GM19023 (cell line): ENCODE measurements around the gene SLC9A3.
"Not testable (repeated sequence)": the region's sequence is repeated elsewhere in the genome, so short reads cannot be mapped to it uniquely, and the experiment has no call there.

ENCODE experiments used
- ATAC-seq: cut with Tn5 transposase; IDR thresholded peaks from one replicate; pipeline ENCODE4 v1.9.1; 2021; ENCODE audit warnings: mild to moderate bottlenecking, moderate library complexity; ENCODE audit not compliant: unreplicated experiment

SLC9A3 gene

GRCh38 chr5:524234-524972 lies at the start of gene SLC9A3:
TSS of gene SLC9A3 (minus strand) at chr5:524449.
- ATAC-seq: no peak

GRCh38 chr5:573976-574375 lies 49.7 kb upstream of the SLC9A3 start:
- ATAC-seq: no peak

- no peak for ATAC-seq
These were observed 49.0 kb upstream of the SLC9A3 start for GRCh38 chr5:573206-573605.

- no peak for ATAC-seq
These were observed 48.3 kb upstream of the SLC9A3 start for GRCh38 chr5:572398-573019.

GRCh38 chr5:571791-572190 lies 47.5 kb upstream of the SLC9A3 start:
- no peak for ATAC-seq

- ATAC-seq: no peak
These were observed 46.6 kb upstream of the SLC9A3 start for GRCh38 chr5:570886-571285.

GRCh38 chr5:570446-570845 lies 46.2 kb upstream of the SLC9A3 start:
- ATAC-seq: no peak

GRCh38 chr5:569868-570361 lies 45.7 kb upstream of the SLC9A3 start:
- ATAC-seq: no peak

GRCh38 chr5:569358-569867 lies 45.2 kb upstream of the SLC9A3 start:
- no peak for ATAC-seq

- no peak for ATAC-seq
These were observed 44.6 kb upstream of the SLC9A3 start for GRCh38 chr5:568809-569208.

- no peak for ATAC-seq
These were observed 44.0 kb upstream of the SLC9A3 start for GRCh38 chr5:568061-568781.

GRCh38 chr5:567664-568060 lies 43.4 kb upstream of the SLC9A3 start:
- no peak for ATAC-seq

GRCh38 chr5:566636-567309 lies 42.5 kb upstream of the SLC9A3 start:
- no peak for ATAC-seq

GRCh38 chr5:565782-566440 lies 41.7 kb upstream of the SLC9A3 start:
- no peak for ATAC-seq

- ATAC-seq: no peak
These were observed 37.2 kb upstream of the SLC9A3 start for GRCh38 chr5:561408-561807.

- ATAC-seq: no peak
These were observed 36.5 kb upstream of the SLC9A3 start for GRCh38 chr5:560792-561166.

- no peak for ATAC-seq
These were observed 34.7 kb upstream of the SLC9A3 start for GRCh38 chr5:558871-559503.

GRCh38 chr5:558326-558725 lies 34.1 kb upstream of the SLC9A3 start:
- ATAC-seq: no peak

GRCh38 chr5:557917-558316 lies 33.7 kb upstream of the SLC9A3 start:
- not testable (repeated sequence) for ATAC-seq

- ATAC-seq: no peak
These were observed 32.7 kb upstream of the SLC9A3 start for GRCh38 chr5:556909-557441.
